Neuronal stem cell (in vitro differentiated cells): ENCODE data around the gene CYP19A1.

ENCODE experiments used
- DNase-seq: peaks from one replicate; pipeline ENCODE4 v3.0.0-alpha.2; 2013; ENCODE audit warnings: low spot score
- H2AFZ ChIP-seq: one replicate; pipeline ENCODE4 v1.6.1; 2013; ENCODE audit warnings: mild to moderate bottlenecking, low read length, inconsistent platforms
- H2AK5ac ChIP-seq: 2 replicates; pipeline ENCODE4 v1.6.1; 2013; ENCODE audit warnings: low read depth, mild to moderate bottlenecking, inconsistent platforms, low read length, moderate library complexity, mixed read lengths
- H2BK120ac ChIP-seq: 2 replicates; pipeline ENCODE4 v1.6.1; 2013; ENCODE audit warnings: low read depth, mild to moderate bottlenecking, inconsistent platforms, low read length, moderate library complexity, mixed read lengths
- H2BK12ac ChIP-seq: one replicate; pipeline ENCODE4 v1.6.1; 2013; ENCODE audit warnings: low read length, inconsistent platforms
- H2BK15ac ChIP-seq: 2 replicates; pipeline ENCODE4 v1.6.1; 2013; ENCODE audit warnings: mild to moderate bottlenecking, low read length, inconsistent platforms, mixed read lengths
- H2BK5ac ChIP-seq: one replicate; pipeline ENCODE4 v1.6.1; 2013; ENCODE audit warnings: inconsistent platforms, mild to moderate bottlenecking, low read length, moderate library complexity
- H3K14ac ChIP-seq: one replicate; pipeline ENCODE4 v1.6.1; 2013; ENCODE audit warnings: low read length, inconsistent platforms
- H3K18ac ChIP-seq: 2 replicates; pipeline ENCODE4 v1.6.1; 2013; ENCODE audit warnings: low read length, inconsistent platforms
- H3K23ac ChIP-seq: 2 replicates; pipeline ENCODE4 v1.6.1; 2013; ENCODE audit warnings: low read depth, mild to moderate bottlenecking, mixed read lengths, low read length, inconsistent platforms; ENCODE audit not compliant: poor library complexity
- H3K27ac ChIP-seq: replicated peaks from 3 replicates; pipeline ENCODE4 v1.5.1; 2013; ENCODE audit warnings: low read length, inconsistent platforms
- H3K27me3 ChIP-seq, 3 experiments: 2 replicates each; pipeline ENCODE4 v1.6.1; 2013; ENCODE audit warnings: low read length in 3 of 3, mild to moderate bottlenecking in 2 of 3, inconsistent platforms in 1 of 3, low read depth in 1 of 3, mixed read lengths in 1 of 3, moderate library complexity in 1 of 3; ENCODE audit not compliant: control insufficient read depth in 3 of 3, insufficient read depth in 3 of 3
- H3K36me3 ChIP-seq, 2 donors: replicated peaks in 1 of 2; 2 replicates each; pipeline ENCODE4 v1.6.1; 2013; ENCODE audit warnings: low read length in 2 of 2; ENCODE audit not compliant: control insufficient read depth in 2 of 2, insufficient read depth in 2 of 2
- H3K4ac ChIP-seq: 2 replicates; pipeline ENCODE4 v1.6.1; 2013; ENCODE audit warnings: inconsistent platforms, mild to moderate bottlenecking, low read length, moderate library complexity
- H3K4me1 ChIP-seq, 2 donors: 1 replicate in 1 of 2; 2 replicates in 1 of 2; pipeline ENCODE4 v1.6.1; 2013; ENCODE audit warnings: low read length in 2 of 2, low read depth in 1 of 2; ENCODE audit not compliant: control insufficient read depth in 2 of 2, insufficient read depth in 1 of 2
- H3K4me2 ChIP-seq: one replicate; pipeline ENCODE4 v1.6.1; 2013; ENCODE audit warnings: mild to moderate bottlenecking, low read length, inconsistent platforms; ENCODE audit not compliant: insufficient read depth, poor library complexity, severe bottlenecking
- H3K4me3 ChIP-seq, 2 donors: 2 replicates each; pipeline ENCODE4 v1.5.1; 2013; ENCODE audit warnings: low read length in 2 of 2, mild to moderate bottlenecking in 2 of 2, inconsistent platforms in 1 of 2, moderate library complexity in 1 of 2
- H3K79me1 ChIP-seq: one replicate; pipeline ENCODE4 v1.6.1; 2013; ENCODE audit warnings: low read depth, mild to moderate bottlenecking, inconsistent platforms, low read length, moderate library complexity
- H3K9ac ChIP-seq: one replicate; pipeline ENCODE4 v1.6.1; 2013; ENCODE audit warnings: mild to moderate bottlenecking, low read depth, low read length, inconsistent platforms; ENCODE audit not compliant: poor library complexity
- H3K9me3 ChIP-seq, 2 donors: replicated peaks in 1 of 2; 2 replicates each; pipeline versions ENCODE3 to v1.6.1; 2013; ENCODE audit warnings: low read length in 2 of 2, mild to moderate bottlenecking in 2 of 2, inconsistent platforms in 1 of 2, low read depth in 1 of 2, mixed read lengths in 1 of 2, moderate library complexity in 1 of 2; ENCODE audit not compliant: control insufficient read depth in 2 of 2, insufficient read depth in 1 of 2
- H4K8ac ChIP-seq: one replicate; pipeline ENCODE4 v1.6.1; 2013; ENCODE audit warnings: low read depth, mild to moderate bottlenecking, inconsistent platforms, low read length, moderate library complexity
- H4K91ac ChIP-seq: one replicate; pipeline ENCODE4 v1.6.1; 2013; ENCODE audit warnings: low read length, low read depth, mild to moderate bottlenecking, inconsistent platforms; ENCODE audit not compliant: poor library complexity
- WGBS, 2 donors: extraction: QIAGEN DNeasy Blood & Tissue Kit; methylation state at CpG; one replicate each; pipeline ENCODE4 v1.1.7; 2013; ENCODE audit warnings: missing lambda C conversion rate in 2 of 2, mixed read lengths in 1 of 2; ENCODE audit not compliant: insufficient read length in 2 of 2, insufficient replicate concordance in 1 of 2; ENCODE audit errors: extremely low coverage in 2 of 2; 5-methylcytosine and 5-hydroxymethylcytosine counted together

CYP19A1 gene

GRCh38 chr15:51227940-51228732 is 110.3 kb downstream of the CYP19A1 start:
- DNase-seq, result no peak
- Histone ChIP-seq H4K8ac (no peak overlapping the region), H4K91ac (no peak overlapping the region), H3K23ac (no peak overlapping the region), H3K18ac (no peak overlapping the region), H3K14ac (no peak overlapping the region), H3K4me1 (no peaks in the 10 kb centered on the region), H2AFZ (no peak overlapping the region), H2BK12ac (no peak overlapping the region), H3K4ac (no peak overlapping the region), H2AK5ac (no peak overlapping the region), H2BK15ac (no peak overlapping the region), H3K4me3 (no peak overlapping the region), H3K9ac (no peak overlapping the region), H3K27me3 (no peaks in the 10 kb centered on the region), H3K27ac (no peak overlapping the region), H2BK120ac (no peak overlapping the region), H3K9me3 (no peaks in the 10 kb centered on the region), H2BK5ac (no peak overlapping the region), H3K4me2 (no peak overlapping the region), H3K36me3 (no peaks in the 10 kb centered on the region), H3K79me1 (no peaks in the 10 kb centered on the region)
- no CpG with 5 or more reads among the region's 3 CpGs for WGBS, 2 donors

DNA sequence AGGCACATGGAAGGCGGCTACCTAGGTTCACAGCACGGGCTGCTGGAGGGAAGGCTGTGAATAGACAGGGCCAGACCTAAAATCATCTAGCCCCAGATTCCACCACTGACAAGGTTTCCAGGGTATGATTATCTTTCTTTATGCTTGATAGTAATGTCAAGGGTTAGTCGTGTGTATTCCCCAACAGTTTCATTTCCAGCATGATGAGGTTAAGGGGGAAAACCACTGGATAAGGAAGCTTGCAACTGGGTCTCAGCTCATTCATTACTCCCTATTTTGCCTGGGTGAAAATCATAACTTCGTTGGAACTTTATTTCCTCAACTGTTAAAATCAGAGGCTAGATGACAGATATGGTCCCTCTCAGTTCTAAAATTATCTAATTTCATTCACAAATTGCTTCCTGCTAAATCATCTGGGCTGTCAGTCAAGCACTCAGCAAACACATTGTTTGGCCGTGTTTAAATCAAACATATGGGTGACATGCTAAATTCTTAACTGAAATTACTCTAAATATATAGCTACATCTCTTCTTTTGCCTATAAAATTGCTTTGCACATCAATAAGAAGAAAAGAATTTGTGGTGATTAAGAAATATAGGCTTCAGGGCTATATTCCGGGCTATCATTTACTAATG is 111.7 kb downstream of the CYP19A1 start:
- H2BK120ac ChIP-seq, result no peak overlapping the region
- H3K4ac ChIP-seq, result no peak overlapping the region
- no peak overlapping the region for H3K9ac ChIP-seq
- no peak for DNase-seq
- no peak overlapping the region for H2BK15ac ChIP-seq
- H2AK5ac ChIP-seq, result no peak overlapping the region
- no peak overlapping the region for H3K4me2 ChIP-seq
- H4K91ac ChIP-seq, result no peak overlapping the region
- H3K27me3 ChIP-seq, result no peaks in the 10 kb centered on the region
- H2BK5ac ChIP-seq, result no peak overlapping the region
- no peak overlapping the region for H3K18ac ChIP-seq
- no peak overlapping the region for H2BK12ac ChIP-seq
- H2AFZ ChIP-seq, result no peak overlapping the region
- H3K27ac ChIP-seq, result no peak overlapping the region
- H4K8ac ChIP-seq, result no peak overlapping the region
- no peaks in the 10 kb centered on the region for H3K79me1 ChIP-seq
- H3K4me3 ChIP-seq, result no peak overlapping the region
- H3K23ac ChIP-seq, result no peak overlapping the region
- no peak overlapping the region for H3K14ac ChIP-seq
- WGBS, 2 donors, result no CpG with 5 or more reads among the region's 6 CpGs
- H3K36me3 ChIP-seq, result no peaks in the 10 kb centered on the region
- H3K9me3 ChIP-seq, result no peaks in the 10 kb centered on the region
- no peaks in the 10 kb centered on the region for H3K4me1 ChIP-seq

GRCh38 chr15:51224428-51224827 is 114.0 kb downstream of the CYP19A1 start:
- Histone ChIP-seq H2BK15ac (no peak overlapping the region), H3K23ac (no peak overlapping the region), H4K8ac (no peak overlapping the region), H3K9me3 (no peaks in the 10 kb centered on the region), H3K79me1 (no peaks in the 10 kb centered on the region), H3K27ac (no peak overlapping the region), H3K18ac (no peak overlapping the region), H3K9ac (no peak overlapping the region), H2BK12ac (no peak overlapping the region), H4K91ac (no peak overlapping the region), H2BK5ac (no peak overlapping the region), H2AFZ (no peak overlapping the region), H3K4me2 (no peak overlapping the region), H3K36me3 (no peaks in the 10 kb centered on the region), H3K14ac (no peak overlapping the region), H3K27me3 (no peaks in the 10 kb centered on the region), H2AK5ac (no peak overlapping the region), H3K4me3 (no peak overlapping the region), H2BK120ac (no peak overlapping the region), H3K4ac (no peak overlapping the region), H3K4me1 (no peaks in the 10 kb centered on the region)
- no peak for DNase-seq

GRCh38 chr15:51223771-51224229 is 114.6 kb downstream of the CYP19A1 start:
- Histone ChIP-seq H3K27ac (no peak overlapping the region), H3K23ac (no peak overlapping the region), H3K9me3 (no peaks in the 10 kb centered on the region), H3K14ac (no peak overlapping the region), H3K4me3 (no peak overlapping the region), H2BK12ac (no peak overlapping the region), H2AFZ (no peak overlapping the region), H3K4ac (no peak overlapping the region), H4K91ac (no peak overlapping the region), H2AK5ac (no peak overlapping the region), H3K9ac (no peak overlapping the region), H3K36me3 (no peaks in the 10 kb centered on the region), H3K18ac (no peak overlapping the region), H3K27me3 (no peaks in the 10 kb centered on the region), H3K79me1 (no peaks in the 10 kb centered on the region), H3K4me2 (no peak overlapping the region), H2BK120ac (no peak overlapping the region), H3K4me1 (no peaks in the 10 kb centered on the region), H2BK15ac (no peak overlapping the region), H2BK5ac (no peak overlapping the region), H4K8ac (no peak overlapping the region)
- WGBS, 2 donors, result no CpG with 5 or more reads among the region's 3 CpGs
- DNase-seq, result no peak
